ENCODE results near the gene SLC9A2.

The SLC9A2 gene

GRCh38 chr2:102736410-102737409 is 117.4 kb downstream of the SLC9A2 start:
- DNase-seq = peak; percentile 82 to 86

- DNase-seq = no peak
These were observed 118.1 kb downstream of the SLC9A2 start for GRCh38 chr2:102737431-102737830.

GRCh38 chr2:102743259-102743658 is 123.9 kb downstream of the SLC9A2 start:
- no peak for DNase-seq

GRCh38 chr2:102748107-102748506 is 128.8 kb downstream of the SLC9A2 start:
- no peak for DNase-seq

GRCh38 chr2:102749938-102750337 is 130.6 kb downstream of the SLC9A2 start:
- no peak for DNase-seq

- DNase-seq = peak; percentile 5 to 52
These were observed 134.3 kb downstream of the SLC9A2 start for GRCh38 chr2:102753563-102754159.

- DNase-seq = no peak
These were observed 135.2 kb downstream of the SLC9A2 start for GRCh38 chr2:102754456-102755145.

GRCh38 chr2:102755284-102755683 is 135.9 kb downstream of the SLC9A2 start:
- no peak for DNase-seq

- DNase-seq = no peak
These were observed 139.1 kb downstream of the SLC9A2 start for GRCh38 chr2:102758439-102758838.
